Inflammatory macrophage treated with lipopolysaccharide for 4 hours (primary cell): Measurements from ENCODE around the gene FAM229A.
"Not testable (repeated sequence)": the region's sequence is repeated elsewhere in the genome, so short reads cannot be mapped to it uniquely, and the experiment has no call there.

Source experiments
- DNase-seq: peaks from one replicate; pipeline ENCODE4 v3.0.0-alpha.2; 2020

The FAM229A gene, protein sequence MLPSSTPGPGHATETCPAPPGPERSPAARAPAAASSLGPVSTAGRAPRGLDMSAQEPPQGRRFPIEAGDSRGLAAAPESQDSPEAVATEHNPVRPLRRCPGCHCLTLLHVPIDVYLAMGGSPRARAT

DNA sequence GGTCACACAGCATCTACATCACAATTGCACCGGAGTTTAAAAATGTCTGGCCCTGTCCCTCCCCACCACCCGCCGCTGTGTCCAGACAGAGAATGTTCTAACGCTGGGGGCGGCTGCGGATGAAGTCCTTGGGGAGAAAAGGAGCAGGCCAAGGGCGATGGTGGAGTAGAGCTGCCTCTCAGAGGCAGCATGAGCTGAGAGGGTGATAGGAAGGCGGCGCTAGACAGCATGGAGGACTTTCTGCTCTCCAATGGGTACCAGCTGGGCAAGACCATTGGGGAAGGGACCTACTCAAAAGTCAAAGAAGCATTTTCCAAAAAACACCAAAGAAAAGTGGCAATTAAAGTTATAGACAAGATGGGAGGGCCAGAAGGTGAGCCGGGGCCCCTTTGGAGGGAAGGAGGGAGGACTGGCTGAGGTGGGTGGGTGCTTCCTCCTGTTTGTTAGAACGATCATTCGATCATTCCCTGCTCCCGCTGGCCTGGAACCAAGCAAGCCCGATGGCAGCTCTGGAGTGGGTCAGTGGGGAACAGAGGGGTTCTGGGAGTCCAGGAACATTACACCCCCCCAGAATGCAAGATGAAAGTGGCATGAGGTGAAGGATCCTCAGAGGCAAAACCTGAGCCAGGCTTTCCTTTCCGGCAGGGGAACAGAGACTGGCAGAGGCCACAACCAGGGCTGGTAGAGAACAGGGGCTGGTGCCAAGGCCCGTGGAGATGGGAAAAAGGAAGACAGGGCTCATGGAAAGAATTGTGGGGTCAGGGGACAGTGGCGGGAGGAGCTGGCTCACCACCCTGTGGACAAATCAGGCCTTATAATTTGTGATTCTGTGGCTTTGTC, at the start of gene FAM229A, which contains the start of gene TSSK3:
FAM229A (minus strand) TSS at position 12 of the 840 bp plus-strand sequence. CDS start 394 bp downstream, outside the sequence.
TSSK3 (plus strand) TSS at position 66 of the 840 bp plus-strand sequence; CDS start at position 229, 163 bp downstream.
- DNase-seq = no peak

DNA sequence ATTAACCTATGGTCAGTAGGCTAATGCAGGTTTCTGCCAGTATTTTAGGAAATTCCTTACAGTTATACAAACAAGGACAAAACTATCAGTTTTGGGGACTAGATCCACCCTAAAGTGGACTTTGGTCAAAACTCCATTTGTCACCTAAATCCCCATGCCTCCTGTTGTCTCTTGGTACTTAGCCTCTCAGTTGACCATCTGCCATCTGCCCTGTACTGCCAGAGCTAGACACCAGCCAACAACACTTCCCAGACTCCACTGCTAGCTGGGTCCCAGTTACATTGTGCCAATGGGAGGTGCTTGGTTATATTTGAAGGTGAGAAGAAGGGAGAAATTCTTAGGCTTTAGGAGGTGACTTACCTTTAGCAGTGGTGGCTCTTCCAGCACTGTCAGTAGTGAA, 49.0 kb upstream of the FAM229A start:
- DNase-seq = no peak

- no peak for DNase-seq
Observed at GRCh38 chr1:32406629-32407111, 44.4 kb upstream of the FAM229A start.

DNA sequence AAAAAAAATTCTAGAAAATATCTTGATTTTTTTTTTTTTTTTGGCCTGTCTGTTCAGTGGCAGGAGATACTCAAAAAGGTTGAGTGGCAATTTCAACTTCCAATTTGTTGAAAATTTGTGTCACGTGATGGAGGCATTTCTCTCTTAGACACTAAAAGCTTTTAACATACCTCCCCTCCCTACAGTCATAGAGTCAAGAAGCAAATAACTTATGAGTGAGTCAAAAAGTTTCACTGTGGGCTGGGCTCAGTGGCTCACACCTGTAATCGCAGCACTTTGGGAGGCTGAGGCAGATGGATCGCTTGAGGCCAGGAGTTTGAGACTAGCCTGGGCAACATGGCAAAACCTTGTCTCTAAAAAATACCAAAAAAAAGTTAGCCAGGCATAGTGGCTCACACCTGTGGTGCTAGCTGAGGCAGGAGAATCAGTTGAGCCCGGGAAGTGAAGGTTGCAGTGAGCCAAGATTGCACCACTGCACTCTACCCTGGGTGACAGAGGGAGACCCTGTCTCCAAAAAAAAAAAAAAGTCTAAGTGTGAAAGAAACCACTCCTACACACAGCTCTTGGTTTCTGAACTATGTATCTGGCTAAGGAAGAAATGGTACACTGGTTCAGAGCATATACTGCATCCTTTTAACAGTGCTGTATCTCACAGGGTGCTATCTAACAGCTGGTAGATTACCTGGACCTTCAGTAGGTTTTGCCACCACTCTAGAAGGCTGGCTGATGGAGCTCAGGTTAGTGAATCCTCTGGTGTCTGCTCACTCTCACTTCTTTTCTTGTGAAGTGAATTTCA, 43.6 kb upstream of the FAM229A start:
- DNase-seq = no peak

GRCh38 chr1:32404946-32405345, 42.7 kb upstream of the FAM229A start:
- DNase-seq = no peak

GRCh38 chr1:32400876-32401631, 38.8 kb upstream of the FAM229A start:
- DNase-seq = peak; percentile 60

DNA sequence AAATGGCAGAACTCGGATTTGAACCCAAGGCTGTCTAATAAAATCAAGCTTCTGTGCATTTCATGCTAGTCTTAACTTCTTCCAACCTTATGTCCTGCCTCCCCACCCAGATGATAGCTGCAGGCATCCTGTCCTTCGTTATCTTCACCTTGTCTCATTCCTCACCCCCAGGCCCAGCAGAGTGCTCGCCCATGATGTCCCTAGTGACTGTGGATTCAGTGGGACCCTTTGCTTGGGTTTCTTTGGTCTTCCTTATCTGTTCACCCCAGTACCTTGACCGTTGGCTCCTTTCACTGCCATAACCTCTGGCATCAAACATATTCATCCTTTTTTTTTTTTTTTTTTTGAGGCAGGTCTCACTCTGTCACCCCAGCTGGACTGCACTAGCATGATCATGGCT, 37.6 kb upstream of the FAM229A start:
- no peak for DNase-seq

- no peak for DNase-seq
Observed at GRCh38 chr1:32398401-32398800, 36.1 kb upstream of the FAM229A start.

DNA sequence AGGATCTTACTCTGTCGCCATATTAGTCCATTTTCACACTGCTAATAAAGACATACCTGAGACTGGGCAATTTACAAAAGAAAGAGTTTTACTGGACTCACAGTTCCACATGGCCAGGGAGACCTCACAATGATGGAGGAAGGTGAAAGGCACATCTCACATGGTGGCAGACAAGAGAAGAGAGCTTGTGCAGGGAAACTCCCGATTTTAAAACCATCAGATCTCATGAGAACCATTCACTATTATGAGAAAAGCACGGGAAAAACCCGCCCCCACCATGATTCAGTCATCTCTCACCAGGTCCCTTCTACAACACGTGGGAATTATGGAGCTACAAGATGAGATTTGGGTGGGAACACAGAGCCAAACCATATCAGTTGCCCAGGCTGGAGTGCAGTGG, 34.2 kb upstream of the FAM229A start:
- not testable (repeated sequence) for DNase-seq

- DNase-seq = no peak
Observed at GRCh38 chr1:32394890-32395432, 32.7 kb upstream of the FAM229A start.

- DNase-seq = peak; percentile 99
Observed at GRCh38 chr1:32394141-32394889, 32.0 kb upstream of the FAM229A start, which contains the start of gene BSDC1. BSDC1 (minus strand) TSS chr1:32394441; CDS start chr1:32394414, 27 bp downstream.

DNA sequence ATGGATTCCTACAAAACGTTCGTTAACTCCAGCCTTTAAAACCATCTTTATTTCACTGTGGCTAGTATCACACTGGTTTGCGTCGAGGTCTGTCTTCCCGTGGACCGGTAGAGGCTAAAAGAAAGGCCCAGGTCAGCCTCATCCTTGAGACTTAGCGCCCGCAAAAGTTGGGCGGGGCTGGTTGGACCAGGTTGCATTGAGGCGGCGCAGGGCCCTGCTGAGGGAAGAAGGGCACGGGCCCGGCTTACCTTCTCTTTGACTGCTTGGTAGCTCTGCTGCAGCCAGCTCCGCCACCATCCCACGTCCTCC, 31.5 kb upstream of the FAM229A start:
- peak; percentile 26 for DNase-seq

- DNase-seq = no peak
Observed at GRCh38 chr1:32393136-32393535, 30.9 kb upstream of the FAM229A start.

DNA sequence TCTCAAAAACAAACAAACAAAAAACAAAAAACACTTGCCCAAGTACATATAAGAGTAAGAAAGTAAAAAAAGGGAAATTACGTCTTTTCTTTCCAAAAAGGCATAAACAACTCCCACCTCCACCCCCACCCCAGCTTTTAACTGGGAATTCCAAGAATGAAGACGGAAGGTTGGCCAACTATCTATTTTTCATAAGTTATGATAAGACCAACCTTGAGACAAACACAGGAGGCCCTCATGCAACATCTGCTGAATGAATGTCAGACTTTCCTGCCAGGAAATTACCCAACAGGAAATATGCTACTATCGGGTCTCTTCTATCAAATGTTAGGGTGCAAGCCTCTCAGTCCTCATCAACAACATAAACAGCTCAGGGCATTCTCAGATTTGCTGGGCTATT, 30.0 kb upstream of the FAM229A start:
- DNase-seq = no peak

DNA sequence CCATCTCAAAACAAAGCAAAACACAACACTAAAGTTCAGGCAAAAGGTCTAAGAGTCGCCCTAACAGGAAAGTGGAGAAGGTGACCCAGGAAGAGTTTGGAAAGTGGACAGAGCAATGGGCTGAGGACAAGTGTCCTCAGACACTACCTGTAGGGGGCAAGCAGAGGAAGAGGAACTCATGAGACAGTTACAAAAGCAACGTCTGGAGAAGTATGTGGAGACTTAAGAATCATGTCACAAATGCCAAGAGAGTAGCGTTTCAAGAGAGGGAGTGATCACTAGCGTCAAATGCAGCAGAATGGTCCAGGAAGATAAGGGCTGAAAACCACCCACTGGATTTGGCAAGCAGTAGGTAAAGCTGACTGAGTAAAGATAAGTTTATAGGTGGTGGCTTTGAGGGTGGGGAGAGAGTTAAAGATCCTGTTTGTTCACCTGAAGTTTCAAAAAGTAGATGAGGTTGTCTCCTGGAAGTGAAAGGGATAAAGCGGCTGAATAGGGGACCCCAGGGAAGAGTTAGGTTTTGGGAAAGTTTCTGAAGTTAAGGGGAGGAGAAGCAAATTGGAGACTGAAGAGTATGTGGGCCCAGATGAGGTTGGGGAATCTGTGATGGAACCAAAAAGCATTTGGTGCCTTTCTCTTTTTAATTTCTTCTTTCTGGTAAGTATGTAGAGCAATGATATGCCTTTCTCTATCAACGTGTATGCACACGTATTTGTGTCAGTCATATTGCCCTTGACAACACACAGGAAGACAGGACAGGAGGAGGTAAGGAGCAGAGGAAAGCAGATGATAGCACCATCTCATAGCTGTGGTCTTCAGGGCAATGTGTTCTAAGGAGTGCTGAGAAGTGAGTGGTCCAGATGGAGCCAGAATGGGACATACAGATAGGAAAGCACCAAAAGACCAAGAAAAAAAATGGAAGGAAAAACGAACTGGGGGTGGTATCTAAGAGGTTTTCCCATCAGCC, 28.9 kb upstream of the FAM229A start:
- DNase-seq = no peak

GRCh38 chr1:32388641-32389040, 26.4 kb upstream of the FAM229A start:
- no peak for DNase-seq

DNA sequence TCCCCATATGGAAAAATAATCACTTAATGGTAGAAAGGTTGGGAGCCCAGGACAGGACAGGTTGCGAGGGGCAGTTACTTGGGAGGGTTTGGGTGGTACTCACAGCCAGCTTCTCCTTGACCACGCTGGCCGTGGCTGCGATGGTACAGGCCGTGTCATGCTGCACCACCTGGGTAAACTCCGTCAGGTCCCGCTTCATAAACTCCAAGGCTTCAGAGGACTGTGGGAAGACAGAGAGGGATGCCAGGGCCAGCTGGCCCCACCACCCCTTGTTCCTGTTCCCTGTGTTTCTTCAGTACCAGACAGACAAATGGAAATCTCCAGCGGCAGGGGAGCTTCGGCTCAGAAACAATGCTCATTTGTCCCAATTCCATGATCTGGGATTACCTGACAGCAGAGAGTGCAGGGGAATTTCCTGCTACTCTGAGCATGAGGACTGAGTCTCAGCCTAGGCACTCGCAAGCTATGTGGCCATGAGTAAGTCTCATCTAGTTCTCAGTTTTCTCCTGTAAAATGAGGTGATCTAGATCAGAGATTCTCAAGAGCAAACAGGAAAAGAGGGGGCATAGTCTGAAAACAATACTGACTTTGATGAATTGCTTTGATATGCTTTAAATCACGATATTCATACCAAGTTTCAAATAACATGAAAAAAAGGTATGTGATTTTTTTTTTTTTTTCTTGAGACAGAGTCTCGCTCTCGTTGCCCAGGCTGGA, 24.5 kb upstream of the FAM229A start:
- no peak for DNase-seq

- DNase-seq = peak; percentile 56
Observed at GRCh38 chr1:32380057-32380456, 17.8 kb upstream of the FAM229A start.

DNA sequence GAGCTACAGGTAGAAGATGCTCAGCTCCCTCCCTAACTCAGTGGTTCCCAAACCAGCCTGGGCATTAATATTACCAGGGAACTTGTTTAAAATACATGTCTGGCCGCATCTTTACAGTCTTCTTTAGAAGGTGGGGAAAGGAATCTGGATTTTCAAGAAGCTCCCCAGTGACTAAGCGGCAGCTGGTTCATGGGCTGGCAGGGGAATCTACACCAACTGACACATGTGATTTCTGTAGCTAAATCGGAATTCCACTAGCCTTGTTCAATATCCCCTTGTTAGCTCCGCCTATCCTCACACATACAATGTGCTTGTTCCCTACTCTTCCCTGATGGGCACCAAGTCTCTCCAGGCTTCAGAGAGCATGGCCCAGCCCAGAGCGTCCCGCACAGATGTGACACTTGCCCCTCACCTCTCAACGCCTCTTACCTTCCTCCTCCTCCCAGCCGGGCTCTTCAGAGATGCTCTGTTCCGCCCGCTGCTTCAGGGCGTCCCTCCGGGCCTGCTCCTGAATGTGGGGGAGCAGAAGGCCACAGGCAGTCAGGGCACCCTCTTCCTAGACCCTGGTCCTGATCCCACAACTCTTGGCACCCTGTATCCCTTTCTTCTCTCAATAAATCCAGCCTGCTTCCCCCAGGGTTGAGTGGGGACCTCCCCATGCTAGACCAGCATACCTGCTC, 15.4 kb upstream of the FAM229A start:
- DNase-seq = no peak
